Measurements from ENCODE around the gene CNTNAP2.

The CNTNAP2 gene

GRCh38 chr7:148260599-148260998 is 2144.0 kb downstream of the CNTNAP2 start:
- no peak for TF ChIP-seq ZNF670 (tag by site-specific recombination; IDR thresholded peaks at IDR 0.05; ENCODE audit: low read depth)
- TF ChIP-seq ZNF211 (tag by site-specific recombination; IDR thresholded peaks at IDR 0.05; ENCODE audit: low read depth) = no peak
- no peak for TF ChIP-seq ZNF529 (tag by site-specific recombination; IDR thresholded peaks at IDR 0.05; ENCODE audit: insufficient replicate concordance)
- no peak for TF ChIP-seq ZNF366 (tag by site-specific recombination; conservative IDR thresholded peaks at IDR 0.05)
- TF ChIP-seq MYNN (tag by site-specific recombination; IDR thresholded peaks at IDR 0.05; ENCODE audit: borderline replicate concordance) = no peak
- TF ChIP-seq ZBTB1 (tag by site-specific recombination; IDR thresholded peaks at IDR 0.05) = no peak
- no peak for TF ChIP-seq ZBTB11 (tag by site-specific recombination; conservative IDR thresholded peaks at IDR 0.05; ENCODE audit: low read depth)
- no peak for TF ChIP-seq ZNF488 (tag by site-specific recombination; IDR thresholded peaks at IDR 0.05)
- TF ChIP-seq ZNF610 (tag by site-specific recombination; IDR thresholded peaks at IDR 0.05; ENCODE audit: borderline replicate concordance) = no peak
- no peak for TF ChIP-seq HOXD13 (CRISPR knock-in tag; IDR thresholded peaks at IDR 0.05; ENCODE audit: borderline replicate concordance)
- TF ChIP-seq ZBTB26 (tag by site-specific recombination; optimal IDR thresholded peaks at IDR 0.05) = no peak
- no peak overlapping the region for H3K4me3 ChIP-seq (ENCODE audit: low read depth, low read length)
- ChIA-PET CTCF (interaction anchor here (0.8 to 1.4 kb wide), 6 partner anchors 16 to 271 kb away, joined by 3 to 7 read pairs (median 4); no protein-coding TSS in a partner anchor), POLR2A (no interaction called here)
- no peaks in the 10 kb centered on the region for H3K36me3 ChIP-seq (ENCODE audit: control insufficient read depth in 2 of 2, insufficient read depth in 1 of 2, low read length in 2 of 2)
- no peaks in the 10 kb centered on the region for H3K9me3 ChIP-seq (ENCODE audit: control insufficient read depth, insufficient read depth, low read depth, low read length)
- no peak overlapping the region for H3K27ac ChIP-seq (ENCODE audit: extremely low read depth, low read depth, low read length)
- H3K4me1 ChIP-seq (ENCODE audit: control insufficient read depth, insufficient read depth, low read length) = no peaks in the 10 kb centered on the region

- Histone ChIP-seq H3K27ac (ENCODE audit: extremely low read depth, low read depth, low read length) (no peak overlapping the region), H3K4me3 (ENCODE audit: low read depth, low read length) (no peak overlapping the region), H3K4me1 (ENCODE audit: control insufficient read depth, insufficient read depth, low read length) (no peaks in the 10 kb centered on the region), H3K9me3 (ENCODE audit: control insufficient read depth, insufficient read depth, low read depth, low read length) (no peaks in the 10 kb centered on the region), H3K36me3 (ENCODE audit: control insufficient read depth in 2 of 2, insufficient read depth in 1 of 2, low read length in 2 of 2) (no peaks in the 10 kb centered on the region)
- ChIA-PET POLR2A (no interaction called here), CTCF (interaction anchor here (0.6 to 1.4 kb wide), 7 partner anchors 19 to 272 kb away, joined by 3 to 7 read pairs (median 4); no protein-coding TSS in a partner anchor)
- no peak for TF ChIP-seq ZBTB8A (tag by site-specific recombination; IDR thresholded peaks at IDR 0.05)
Observed at GRCh38 chr7:148261523-148261922, 2144.9 kb downstream of the CNTNAP2 start.

- Histone ChIP-seq H3K9me3 (ENCODE audit: control insufficient read depth, insufficient read depth, low read depth, low read length) (no peaks in the 10 kb centered on the region), H3K4me1 (ENCODE audit: control insufficient read depth, insufficient read depth, low read length) (no peaks in the 10 kb centered on the region), H3K27ac (ENCODE audit: extremely low read depth, low read depth, low read length) (no peak overlapping the region), H3K4me3 (ENCODE audit: low read depth, low read length) (no peak overlapping the region), H3K36me3 (ENCODE audit: control insufficient read depth in 2 of 2, insufficient read depth in 1 of 2, low read length in 2 of 2) (no peaks in the 10 kb centered on the region)
- CTCF ChIA-PET = interaction anchor here (0.6 to 2.6 kb wide), 12 partner anchors 16 to 294 kb away, joined by 3 to 10 read pairs (median 3); no protein-coding TSS in a partner anchor
- POLR2A ChIA-PET = interaction anchor here (1.0 kb wide), 1 partner anchor 21 kb away, joined by 3 read pairs; no protein-coding TSS in a partner anchor
- TF ChIP-seq ZNF596 (tag by site-specific recombination; IDR thresholded peaks at IDR 0.05) (no peak), ZNF266 (tag by site-specific recombination; IDR thresholded peaks at IDR 0.05; ENCODE audit: low read depth) (no peak), ZNF654 (tag by site-specific recombination; IDR thresholded peaks at IDR 0.05; ENCODE audit: low read depth) (no peak), ZNF488 (tag by site-specific recombination; IDR thresholded peaks at IDR 0.05) (no peak), ZBTB44 (tag by site-specific recombination; IDR thresholded peaks at IDR 0.05) (no peak), PBX3 (CRISPR knock-in tag; IDR thresholded peaks at IDR 0.05) (no peak), ZNF302 (tag by site-specific recombination; IDR thresholded peaks at IDR 0.05; ENCODE audit: low read depth) (no peak), ZSCAN30 (tag by site-specific recombination; IDR thresholded peaks at IDR 0.05) (no peak), ZNF2 (tag by site-specific recombination; IDR thresholded peaks at IDR 0.05) (no peak), SP7 (tag by site-specific recombination; IDR thresholded peaks at IDR 0.05) (no peak)
Observed at GRCh38 chr7:148261996-148262688, 2145.5 kb downstream of the CNTNAP2 start.
